HepG2 (cell line): ENCODE measurements around the gene H1-8. TPM values are rescaled to one million over a fixed set of nuclear protein-coding genes. Genes with fewer than 3 reads are reported as not detected.
A peak's percentile ranks its signal among the peaks of the same experiment; 100 is the strongest.
"Not testable (repeated sequence)": the region's sequence is repeated elsewhere in the genome, so short reads cannot be mapped to it uniquely, and the experiment has no call there.

Experiments used
- ATAC-seq: fragments of 200-7000 bp; cut with Tn5 transposase; 3 replicates; pipeline ENCODE4 v1.9.1; 2020; ENCODE audit warnings: mild to moderate bottlenecking, moderate library complexity
- BruUV-seq: library from RNA; stranded (reverse); fragments of 400-500 nt; replicated peaks from 2 replicates; lab custom pipeline; 2021; lab: Mats Ljungman, UMichigan
- CTCF ChIA-PET: fragments of 300-600 bp; formaldehyde crosslinking; extraction: SDS; loops from one replicate; lab custom pipeline; 2021; ENCODE audit warnings: low total read pairs, inconsistent platforms, low intra/inter-chr PET ratio; lab: Yijun Ruan, JAX
- POLR2A ChIA-PET: fragments of 350-600 bp; sonication (Branson Sonifier 250); formaldehyde crosslinking; loops from one replicate; lab custom pipeline; 2020; ENCODE audit warnings: antibody characterized with exemption, inconsistent platforms; lab: Yijun Ruan, JAX
- DNase-seq: peaks from one replicate; pipeline ENCODE4 v3.0.0-alpha.2; 2015; ENCODE audit warnings: low spot score
- FAIRE-seq: peaks from 3 replicates; lab custom pipeline; 2011; peaks lifted over from hg19 to GRCh38; lab: Jason Lieb, UNC
- H2AFZ ChIP-seq: one replicate; pipeline ENCODE4 v1.6.1; 2011; ENCODE audit warnings: low read length, inconsistent platforms
- H3K27ac ChIP-seq: fragments of 300-600 bp; 3 replicates; pipeline ENCODE4 v1.8.0; 2011; ENCODE audit warnings: mixed run types, mild to moderate bottlenecking, mixed read lengths, low read length, inconsistent platforms; ENCODE audit not compliant: insufficient read depth; ENCODE audit errors: extremely low read length
- H3K27me3 ChIP-seq, 2 experiments: fragments of 200-600 bp in 1 of 2; 2 replicates in 1 of 2; 3 replicates in 1 of 2; pipeline versions ENCODE4 v1.6.0 to v1.8.0; 2011; ENCODE audit warnings: low read length in 2 of 2, mild to moderate bottlenecking in 2 of 2, moderate library complexity in 2 of 2, inconsistent platforms in 1 of 2; ENCODE audit not compliant: insufficient read depth in 2 of 2, control insufficient read depth in 1 of 2
- H3K36me3 ChIP-seq, 2 experiments: fragments of 200-600 bp in 1 of 2; replicated peaks in 1 of 2; 2 replicates in 1 of 2; 3 replicates in 1 of 2; pipeline versions ENCODE4 v1.5.1 to v1.8.0; 2011; ENCODE audit warnings: low read length in 2 of 2, inconsistent platforms in 1 of 2; ENCODE audit not compliant: insufficient read depth in 2 of 2, control insufficient read depth in 1 of 2
- H3K4me1 ChIP-seq: 2 replicates; pipeline ENCODE4 v1.5.1; 2012; ENCODE audit warnings: low read length, inconsistent platforms; ENCODE audit not compliant: insufficient read depth
- H3K4me2 ChIP-seq: 2 replicates; pipeline ENCODE4 v1.6.0; 2011; ENCODE audit warnings: low read depth, low read length, inconsistent platforms
- H3K4me3 ChIP-seq, 3 experiments: fragments of 200-600 bp in 1 of 3; sonication (generic), shearing (Covaris generic) in 1 of 3; replicated peaks in 1 of 3; 2 replicates each; pipeline ENCODE4 v1.5.1; 2011 to 2016; ENCODE audit warnings: low read length in 3 of 3, inconsistent platforms in 2 of 3, low read depth in 2 of 3, mild to moderate bottlenecking in 2 of 3, control low read depth in 1 of 3, mixed read lengths in 1 of 3; ENCODE audit not compliant: insufficient read depth in 1 of 3
- H3K79me2 ChIP-seq: one replicate; pipeline ENCODE4 v1.6.1; 2011; ENCODE audit warnings: low read length, inconsistent platforms; ENCODE audit not compliant: insufficient read depth
- H3K9ac ChIP-seq: 2 replicates; pipeline ENCODE4 v1.6.0; 2011; ENCODE audit warnings: mild to moderate bottlenecking, low read depth, low read length, inconsistent platforms; ENCODE audit not compliant: insufficient read depth
- H3K9me3 ChIP-seq: 2 replicates; pipeline ENCODE4 v1.5.1; 2012; ENCODE audit warnings: mild to moderate bottlenecking, low read length
- H4K20me1 ChIP-seq: 2 replicates; pipeline ENCODE4 v1.6.0; 2011; ENCODE audit warnings: inconsistent platforms, mild to moderate bottlenecking, low read length, moderate library complexity; ENCODE audit not compliant: insufficient read depth
- CEBPB ChIP-seq: IDR thresholded peaks from 2 replicates; pipeline ENCODE4 v1.6.1; 2011; ENCODE audit warnings: low read depth, low read length, improper control_type of control experiment, borderline replicate concordance
- HDAC1 ChIP-seq: sonication (generic); formaldehyde crosslinking; IDR thresholded peaks from 2 replicates; pipeline ENCODE4 v1.5.1; 2020; ENCODE audit warnings: mild to moderate bottlenecking, missing genetic modification reagents
- HNF4A ChIP-seq: sonication (generic); formaldehyde crosslinking; IDR thresholded peaks from 2 replicates; pipeline ENCODE4 v1.4.0; 2020; ENCODE audit warnings: missing genetic modification reagents
- HNRNPL ChIP-seq: fragments of 200-400 bp; formaldehyde crosslinking; IDR thresholded peaks from 2 replicates; pipeline ENCODE4 v1.6.1; 2017; ENCODE audit warnings: mild to moderate bottlenecking, low read depth, low read length
- SALL1 ChIP-seq: sonication (generic); formaldehyde crosslinking; IDR thresholded peaks from 2 replicates; pipeline ENCODE4 v1.8.0; 2022; ENCODE audit warnings: mild to moderate bottlenecking, missing genetic modification reagents
- SAP130 ChIP-seq: IDR thresholded peaks from 2 replicates; pipeline ENCODE4 v1.6.1; 2016; ENCODE audit warnings: low read depth
- SRSF4 ChIP-seq: fragments of 200-400 bp; formaldehyde crosslinking; IDR thresholded peaks from one replicate; pipeline ENCODE4 v1.6.1; 2018; ENCODE audit warnings: mild to moderate bottlenecking, low read depth, low read length, moderate library complexity; ENCODE audit not compliant: poor library complexity, severe bottlenecking
- ZBTB38 ChIP-seq: sonication (generic); formaldehyde crosslinking; IDR thresholded peaks from 2 replicates; pipeline ENCODE4 v1.5.1; 2020; ENCODE audit warnings: mild to moderate bottlenecking, missing genetic modification reagents
- WGBS: methylation state at CpG from one replicate; pipeline ENCODE4 v1.1.6; 2017; ENCODE audit warnings: low lambda C conversion rate; 5-methylcytosine and 5-hydroxymethylcytosine counted together
- in situ Hi-C: cut with HindIII; loops from 2 replicates; pipeline ENCODE4 v1.10.0; 2017; ENCODE audit warnings: low pct_unique_long_range_greater_than_20kb; ENCODE audit not compliant: extremely low pct_ligation_motif_present
- intact Hi-C: fragments of 100-400 bp; cut with micrococcal nuclease; formaldehyde crosslinking; loops from one replicate; pipeline ENCODE4 v1.10.0; 2022; ENCODE audit not compliant: unreplicated experiment
- polyA plus RNA-seq, 8 experiments: library from polyadenylated mRNA; depleted of rRNA in 3 of 8; stranded (reverse) in 7 of 8; unstranded in 1 of 8; fragments of >200 nt; fragmentation: Illumina TruSeq in 4 of 8; extraction: Trizol in 4 of 8; gene quantifications; 2 replicates each; pipeline versions ENCODE4 v1.2.1 to v1.2.3, GENCODE V29; 2011 to 2016; ENCODE audit warnings: low read depth in 4 of 8, missing spikeins in 1 of 8, mixed read lengths in 1 of 8; ENCODE audit not compliant: insufficient read depth in 1 of 8
- total RNA-seq, 5 experiments: library from RNA; depleted of rRNA; stranded (reverse); fragments of >200 nt; fragmentation: Illumina TruSeq; extraction: Trizol; gene quantifications; 2 replicates each; pipeline ENCODE4 v1.2.3, GENCODE V29; 2016; ENCODE audit warnings: low read depth in 1 of 5
- TF ChIP-seq, protein P1 (sequence below): sonication (generic); formaldehyde crosslinking; IDR thresholded peaks from 2 replicates; pipeline ENCODE4 v1.4.0; 2020; ENCODE audit warnings: mild to moderate bottlenecking, missing genetic modification reagents
- TF ChIP-seq, protein P2 (sequence below): sonication (generic); formaldehyde crosslinking; IDR thresholded peaks from 2 replicates; pipeline ENCODE4 v1.5.1; 2020; ENCODE audit warnings: mild to moderate bottlenecking, missing genetic modification reagents, moderate library complexity

The H1-8 gene
- total and polyA plus RNA-seq, 2 of the 13 experiments (the other 11 are each of a cell fraction or from before 2014, with no cell fraction given) = 0.08 TPM; not detected in 1

DNA sequence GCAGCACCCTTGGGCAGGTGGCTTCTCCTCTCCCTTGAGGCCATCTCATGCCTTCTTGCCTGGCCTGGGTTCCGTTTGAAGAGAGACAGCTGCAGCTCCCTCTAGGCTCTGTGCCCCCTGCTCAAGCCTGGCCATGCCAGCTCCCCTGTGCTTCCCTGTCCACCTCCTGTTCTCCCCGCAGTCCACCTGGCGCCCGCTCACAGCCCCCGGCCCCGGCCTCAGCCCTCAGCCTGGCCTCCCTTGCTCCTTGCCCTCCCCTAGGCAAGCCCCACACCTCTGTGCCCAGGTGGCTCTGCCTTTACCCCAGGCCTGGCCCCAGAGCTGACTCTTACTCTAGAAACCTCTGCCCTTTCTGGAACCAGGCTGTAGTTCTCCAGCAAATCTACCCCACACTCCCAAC lies 28.4 kb upstream of the H1-8 start:
- BruUV-seq = no TSS peak
- Histone ChIP-seq H3K9ac (no peak overlapping the region), H3K4me3 (no peak overlapping the region), H3K27ac (no peak overlapping the region), H3K36me3 (peaks cover 0 to 1% of the 10 kb centered on the region in 2 experiments; a peak in 1 of 5 replicates), H3K4me1 (peaks cover 41% of the 10 kb centered on the region), H3K79me2 (no peaks in the 10 kb centered on the region), H3K4me2 (no peak overlapping the region), H3K27me3 (no peaks in the 10 kb centered on the region), H4K20me1 (no peaks in the 10 kb centered on the region), H2AFZ (no peak overlapping the region), H3K9me3 (no peaks in the 10 kb centered on the region)
- no peak for TF ChIP-seq SRSF4
- intact Hi-C loops = no loop called here
- ATAC-seq (no peak), DNase-seq (no peak), FAIRE-seq (no peak)
- ChIA-PET POLR2A (no interaction called here), CTCF (no interaction called here)
- 97% methylated on average over 6 of the region's 6 CpGs for WGBS
- in situ Hi-C loops = no loop called here

DNA sequence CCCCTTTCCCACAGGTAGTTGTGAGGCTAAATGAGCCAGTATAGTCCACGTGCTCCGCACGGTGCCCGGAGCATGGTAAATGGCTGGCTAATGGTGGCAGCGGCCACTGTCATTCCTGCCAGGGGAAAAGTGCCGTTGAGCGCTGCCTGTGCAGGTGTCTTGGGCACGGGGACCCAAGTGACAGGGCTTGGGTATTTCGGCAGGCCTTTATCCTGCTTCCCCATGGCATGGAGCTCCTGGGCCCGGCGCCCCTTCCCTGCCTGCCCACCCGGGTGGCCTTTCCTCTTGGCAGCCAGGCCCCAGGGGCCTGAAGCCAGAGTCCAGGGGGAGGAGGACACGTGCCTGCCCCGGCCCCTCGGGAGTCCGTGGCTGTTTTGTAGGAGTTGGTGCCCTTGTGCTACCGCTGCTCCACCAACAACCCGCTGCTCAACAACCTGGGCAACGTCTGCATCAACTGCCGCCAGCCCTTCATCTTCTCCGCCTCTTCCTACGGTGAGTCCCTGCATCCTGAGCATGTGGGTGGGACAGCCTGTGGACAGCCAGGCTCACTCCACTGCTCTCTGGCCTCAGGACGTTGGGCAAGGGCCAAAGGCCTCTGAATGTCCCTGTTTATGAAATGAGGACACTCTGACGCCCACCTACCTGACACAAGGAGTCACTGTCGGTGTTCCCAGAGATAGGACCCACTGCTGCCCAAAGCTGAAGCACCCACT lies 27.7 kb upstream of the H1-8 start:
- H3K36me3 ChIP-seq, BruUV-seq, intact Hi-C loops, POLR2A ChIA-PET, in situ Hi-C loops, H2AFZ ChIP-seq, CTCF ChIA-PET, H3K27me3 ChIP-seq, H4K20me1 ChIP-seq, H3K9ac ChIP-seq, H3K9me3 ChIP-seq, H3K4me3 ChIP-seq, H3K79me2 ChIP-seq: not testable (repeated sequence)
- Histone ChIP-seq H3K27ac (peak overlapping the region; percentile 55), H3K4me2 (0 out of 2 replicates have a peak overlapping the region, but pooled peaks have one; percentile 27), H3K4me1 (peaks cover 48% of the 10 kb centered on the region)
- FAIRE-seq = peak; percentile 99
- 96% methylated on average over 9 of the region's 25 CpGs for WGBS
- peak; percentile 89 for ATAC-seq
- DNase-seq = peak; percentile 79
- TF ChIP-seq ZBTB38 (CRISPR knock-in tag) (peak; percentile 49), HNF4A (peak; percentile 82), SAP130 (CRISPR knock-in tag) (peak; percentile 41; the same call in 1 of the 2 replicates), HDAC1 (CRISPR knock-in tag) (0 out of 2 replicates have a peak, but pooled peaks have one; percentile 46), CEBPB (0 out of 2 replicates have a peak, but pooled peaks have one; percentile 1), SALL1 (CRISPR knock-in tag) (peak; percentile 50; the same call in 1 of the 2 replicates), HNRNPL (0 out of 2 replicates have a peak, but pooled peaks have one; percentile 21)
- TF ChIP-seq, protein P1, sequence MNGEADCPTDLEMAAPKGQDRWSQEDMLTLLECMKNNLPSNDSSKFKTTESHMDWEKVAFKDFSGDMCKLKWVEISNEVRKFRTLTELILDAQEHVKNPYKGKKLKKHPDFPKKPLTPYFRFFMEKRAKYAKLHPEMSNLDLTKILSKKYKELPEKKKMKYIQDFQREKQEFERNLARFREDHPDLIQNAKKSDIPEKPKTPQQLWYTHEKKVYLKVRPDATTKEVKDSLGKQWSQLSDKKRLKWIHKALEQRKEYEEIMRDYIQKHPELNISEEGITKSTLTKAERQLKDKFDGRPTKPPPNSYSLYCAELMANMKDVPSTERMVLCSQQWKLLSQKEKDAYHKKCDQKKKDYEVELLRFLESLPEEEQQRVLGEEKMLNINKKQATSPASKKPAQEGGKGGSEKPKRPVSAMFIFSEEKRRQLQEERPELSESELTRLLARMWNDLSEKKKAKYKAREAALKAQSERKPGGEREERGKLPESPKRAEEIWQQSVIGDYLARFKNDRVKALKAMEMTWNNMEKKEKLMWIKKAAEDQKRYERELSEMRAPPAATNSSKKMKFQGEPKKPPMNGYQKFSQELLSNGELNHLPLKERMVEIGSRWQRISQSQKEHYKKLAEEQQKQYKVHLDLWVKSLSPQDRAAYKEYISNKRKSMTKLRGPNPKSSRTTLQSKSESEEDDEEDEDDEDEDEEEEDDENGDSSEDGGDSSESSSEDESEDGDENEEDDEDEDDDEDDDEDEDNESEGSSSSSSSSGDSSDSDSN = peak; percentile 45; the same call in 1 of the 2 replicates
- TF ChIP-seq, protein P2, sequence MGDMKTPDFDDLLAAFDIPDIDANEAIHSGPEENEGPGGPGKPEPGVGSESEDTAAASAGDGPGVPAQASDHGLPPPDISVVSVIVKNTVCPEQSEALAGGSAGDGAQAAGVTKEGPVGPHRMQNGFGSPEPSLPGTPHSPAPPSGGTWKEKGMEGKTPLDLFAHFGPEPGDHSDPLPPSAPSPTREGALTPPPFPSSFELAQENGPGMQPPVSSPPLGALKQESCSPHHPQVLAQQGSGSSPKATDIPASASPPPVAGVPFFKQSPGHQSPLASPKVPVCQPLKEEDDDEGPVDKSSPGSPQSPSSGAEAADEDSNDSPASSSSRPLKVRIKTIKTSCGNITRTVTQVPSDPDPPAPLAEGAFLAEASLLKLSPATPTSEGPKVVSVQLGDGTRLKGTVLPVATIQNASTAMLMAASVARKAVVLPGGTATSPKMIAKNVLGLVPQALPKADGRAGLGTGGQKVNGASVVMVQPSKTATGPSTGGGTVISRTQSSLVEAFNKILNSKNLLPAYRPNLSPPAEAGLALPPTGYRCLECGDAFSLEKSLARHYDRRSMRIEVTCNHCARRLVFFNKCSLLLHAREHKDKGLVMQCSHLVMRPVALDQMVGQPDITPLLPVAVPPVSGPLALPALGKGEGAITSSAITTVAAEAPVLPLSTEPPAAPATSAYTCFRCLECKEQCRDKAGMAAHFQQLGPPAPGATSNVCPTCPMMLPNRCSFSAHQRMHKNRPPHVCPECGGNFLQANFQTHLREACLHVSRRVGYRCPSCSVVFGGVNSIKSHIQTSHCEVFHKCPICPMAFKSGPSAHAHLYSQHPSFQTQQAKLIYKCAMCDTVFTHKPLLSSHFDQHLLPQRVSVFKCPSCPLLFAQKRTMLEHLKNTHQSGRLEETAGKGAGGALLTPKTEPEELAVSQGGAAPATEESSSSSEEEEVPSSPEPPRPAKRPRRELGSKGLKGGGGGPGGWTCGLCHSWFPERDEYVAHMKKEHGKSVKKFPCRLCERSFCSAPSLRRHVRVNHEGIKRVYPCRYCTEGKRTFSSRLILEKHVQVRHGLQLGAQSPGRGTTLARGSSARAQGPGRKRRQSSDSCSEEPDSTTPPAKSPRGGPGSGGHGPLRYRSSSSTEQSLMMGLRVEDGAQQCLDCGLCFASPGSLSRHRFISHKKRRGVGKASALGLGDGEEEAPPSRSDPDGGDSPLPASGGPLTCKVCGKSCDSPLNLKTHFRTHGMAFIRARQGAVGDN = peak; percentile 87
